Stimulated activated CD4-positive, alpha-beta T cell treated with anti-CD3 and anti-CD28 coated beads, Interleukin-2, amount 100 ng/mL, for 4 hours (primary cell): ENCODE measurements around the gene NTRK2.

ENCODE experiments used
- DNase-seq: peaks from one replicate; pipeline ENCODE4 v3.0.0-alpha.2; 2020; ENCODE audit warnings: low read depth

Gene NTRK2

GRCh38 chr9:84669288-84670137, at the start of gene NTRK2:
NTRK2 (plus strand) TSS chr9:84669729; CDS start chr9:84670749, 1,020 bp downstream.
- DNase-seq = no peak

GRCh38 chr9:84620338-84620737, 49.2 kb upstream of the NTRK2 start:
- no peak for DNase-seq

GRCh38 chr9:84621811-84622210, 47.7 kb upstream of the NTRK2 start:
- DNase-seq = no peak

- DNase-seq = no peak
Measured at GRCh38 chr9:84622981-84623380, 46.5 kb upstream of the NTRK2 start.

- no peak for DNase-seq
Measured at GRCh38 chr9:84636436-84636835, 33.1 kb upstream of the NTRK2 start.

GRCh38 chr9:84642553-84643141, 26.9 kb upstream of the NTRK2 start:
- DNase-seq = no peak

GRCh38 chr9:84647699-84648098, 21.8 kb upstream of the NTRK2 start:
- DNase-seq = no peak

- no peak for DNase-seq
Measured at GRCh38 chr9:84652496-84653120, 16.9 kb upstream of the NTRK2 start.

- no peak for DNase-seq
Measured at GRCh38 chr9:84655447-84655846, 14.1 kb upstream of the NTRK2 start.

- no peak for DNase-seq
Measured at GRCh38 chr9:84659313-84659712, 10.2 kb upstream of the NTRK2 start.

GRCh38 chr9:84659773-84660172, 9.8 kb upstream of the NTRK2 start:
- no peak for DNase-seq

GRCh38 chr9:84667571-84668195, 1.8 kb upstream of the NTRK2 start:
- no peak for DNase-seq

- no peak for DNase-seq
Measured at GRCh38 chr9:84668196-84669012, 1.1 kb upstream of the NTRK2 start.

GRCh38 chr9:84669013-84669287, 579 bp upstream of the NTRK2 start:
- no peak for DNase-seq

- DNase-seq = no peak
Measured at GRCh38 chr9:84670138-84671041, 861 bp downstream of the NTRK2 start.

GRCh38 chr9:84671586-84672521, 2.3 kb downstream of the NTRK2 start:
- no peak for DNase-seq

GRCh38 chr9:84673806-84674205, 4.3 kb downstream of the NTRK2 start:
- DNase-seq = no peak

GRCh38 chr9:84677080-84677479, 7.6 kb downstream of the NTRK2 start:
- no peak for DNase-seq

- no peak for DNase-seq
Measured at GRCh38 chr9:84679571-84679970, 10.0 kb downstream of the NTRK2 start.
